ENCODE data around the gene MRPL10.

MRPL10 gene

DNA sequence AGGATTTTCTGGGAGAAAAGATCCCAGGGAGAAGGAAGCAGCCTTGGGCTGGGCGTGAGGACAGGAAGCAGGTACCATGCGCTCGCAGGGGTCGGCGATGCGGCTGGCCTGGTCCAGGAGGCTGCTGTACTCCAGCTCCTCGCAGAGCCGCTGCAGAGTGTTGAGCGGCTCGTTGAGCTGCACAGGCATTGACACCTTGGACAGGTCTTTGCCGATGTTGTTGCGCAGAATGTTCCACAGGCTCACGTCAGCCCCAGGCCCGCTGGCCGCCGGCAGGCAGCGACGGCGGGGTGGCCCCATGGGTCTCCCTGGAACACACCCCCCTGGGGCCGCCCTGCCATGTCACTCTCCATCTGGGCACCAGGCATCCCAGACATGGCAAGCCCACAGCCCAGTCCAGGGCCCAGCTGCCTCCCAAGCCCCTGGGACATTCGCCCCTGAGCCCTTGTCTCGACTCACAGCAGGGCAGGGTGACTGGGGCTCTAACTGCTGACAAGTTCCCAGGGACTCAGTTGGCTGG, 17.8 kb downstream of the MRPL10 start:
- no peak for DNase-seq (ENCODE audit: low read depth in 2 of 2)

GRCh38 chr17:47813077-47813476, 18.3 kb downstream of the MRPL10 start:
- no peak for DNase-seq (ENCODE audit: low read depth in 2 of 2)

GRCh38 chr17:47812146-47812920, 19.0 kb downstream of the MRPL10 start:
- no peak for DNase-seq (ENCODE audit: low read depth in 2 of 2)

DNA sequence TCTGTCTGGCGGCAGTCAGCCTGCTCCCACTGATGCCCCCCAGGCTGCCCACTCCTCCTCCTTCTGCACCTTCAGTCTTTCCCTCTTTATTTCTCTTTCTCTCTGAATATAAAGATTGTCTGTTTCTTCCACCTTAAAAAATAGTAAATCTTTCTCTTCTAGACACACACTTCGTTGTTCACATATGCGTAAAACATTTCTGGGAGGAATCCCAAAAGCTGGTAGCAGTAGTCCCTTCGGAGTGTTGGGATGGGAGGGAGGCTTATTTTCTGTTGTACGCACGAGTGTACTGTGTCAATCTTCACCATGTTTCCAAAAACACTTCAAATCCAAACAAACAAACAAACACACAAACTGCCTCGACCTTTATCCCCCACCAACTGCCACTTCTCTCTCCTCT, 19.6 kb downstream of the MRPL10 start:
- DNase-seq (ENCODE audit: low read depth in 2 of 2): no peak

- no peak for DNase-seq (ENCODE audit: low read depth in 2 of 2)
These were observed 20.3 kb downstream of the MRPL10 start for GRCh38 chr17:47810901-47811635.

GRCh38 chr17:47810200-47810821, 21.0 kb downstream of the MRPL10 start:
- no peak for DNase-seq (ENCODE audit: low read depth in 2 of 2)

- no peak for DNase-seq (ENCODE audit: low read depth in 2 of 2)
These were observed 22.4 kb downstream of the MRPL10 start for GRCh38 chr17:47808830-47809480.

GRCh38 chr17:47808036-47808829, 23.1 kb downstream of the MRPL10 start:
- DNase-seq (ENCODE audit: low read depth in 2 of 2): no peak

GRCh38 chr17:47807421-47807820, 23.9 kb downstream of the MRPL10 start:
- DNase-seq (ENCODE audit: low read depth in 2 of 2): no peak

DNA sequence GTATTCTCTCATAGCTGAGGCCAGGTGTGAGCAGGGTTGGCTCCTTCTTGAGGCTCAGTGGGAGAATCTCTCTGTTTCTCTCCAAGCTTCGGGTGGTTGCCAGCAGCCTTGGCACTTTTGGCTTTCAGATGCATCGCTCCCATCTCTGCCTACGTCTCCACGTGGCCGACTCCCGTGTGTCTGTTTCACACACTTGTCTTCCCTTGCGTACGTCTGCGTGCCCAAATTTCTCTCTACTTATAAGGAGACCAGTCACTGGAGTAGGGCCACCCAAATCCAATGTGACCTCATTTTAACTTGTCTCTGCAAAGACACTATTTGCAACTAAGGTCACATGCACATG, 24.5 kb downstream of the MRPL10 start:
- DNase-seq (ENCODE audit: low read depth in 2 of 2): no peak

DNA sequence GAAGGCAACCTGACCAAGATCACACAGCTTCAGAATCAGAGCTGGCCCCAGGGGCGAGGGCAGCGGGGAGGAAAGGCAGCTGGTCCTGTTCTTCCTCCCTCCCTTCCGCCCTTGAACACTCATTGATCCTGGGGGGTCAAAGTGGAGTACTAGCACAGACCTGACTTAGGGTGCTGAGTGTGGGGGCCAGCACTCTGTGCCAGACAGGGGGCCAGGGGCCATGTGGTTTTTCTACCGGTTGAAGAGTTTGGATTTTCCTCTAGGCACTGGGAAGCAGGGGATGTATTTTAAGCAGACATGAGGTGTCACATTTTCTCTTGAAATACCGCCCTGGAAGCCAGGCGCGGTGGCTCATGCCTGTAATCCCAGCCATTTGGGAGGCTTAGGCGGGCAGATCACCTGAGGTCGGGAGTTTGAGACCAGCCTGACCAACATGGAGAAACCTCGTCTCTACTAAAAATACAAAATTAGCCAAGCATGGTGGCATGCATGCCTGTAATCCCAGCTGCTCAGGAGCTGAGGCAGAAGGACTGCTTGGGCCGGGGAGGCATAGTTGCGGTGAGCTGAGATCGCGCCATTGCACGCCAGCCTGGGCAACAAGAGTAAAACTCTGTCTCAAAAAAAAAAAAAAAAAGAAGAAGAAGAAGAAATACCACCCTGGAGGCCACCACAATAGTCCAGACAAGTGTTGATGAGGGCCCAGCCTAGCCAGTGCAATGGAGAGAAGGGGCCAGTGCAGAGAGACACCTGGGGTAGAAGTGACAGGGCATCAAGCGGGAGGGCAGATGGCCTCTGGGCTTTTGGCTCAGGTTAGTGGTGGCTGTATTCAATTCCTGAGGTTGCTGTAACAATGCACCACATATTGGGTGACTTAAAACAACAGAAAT, 25.1 kb downstream of the MRPL10 start:
- DNase-seq (ENCODE audit: low read depth in 2 of 2): no peak

DNA sequence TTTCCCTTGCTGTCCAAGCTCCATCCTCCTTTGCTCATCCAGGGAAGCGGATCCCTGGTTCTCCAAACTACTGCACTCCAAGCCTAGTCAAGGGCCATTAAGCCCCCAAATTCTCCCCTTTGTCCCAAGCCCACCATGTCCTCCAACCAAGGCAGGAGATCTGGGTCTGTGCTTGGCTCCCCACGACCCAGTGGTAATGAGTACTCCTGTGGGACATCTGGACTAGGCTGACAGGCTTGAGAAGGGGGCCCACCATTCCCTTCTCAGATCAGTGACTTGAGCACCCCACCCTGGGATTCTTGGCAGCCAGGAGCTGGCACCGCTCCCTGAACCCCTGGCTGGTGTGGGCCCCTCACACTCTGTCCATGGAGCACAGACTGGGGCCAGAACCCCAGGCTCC, 26.9 kb downstream of the MRPL10 start:
- no peak for DNase-seq (ENCODE audit: low read depth in 2 of 2)

DNA sequence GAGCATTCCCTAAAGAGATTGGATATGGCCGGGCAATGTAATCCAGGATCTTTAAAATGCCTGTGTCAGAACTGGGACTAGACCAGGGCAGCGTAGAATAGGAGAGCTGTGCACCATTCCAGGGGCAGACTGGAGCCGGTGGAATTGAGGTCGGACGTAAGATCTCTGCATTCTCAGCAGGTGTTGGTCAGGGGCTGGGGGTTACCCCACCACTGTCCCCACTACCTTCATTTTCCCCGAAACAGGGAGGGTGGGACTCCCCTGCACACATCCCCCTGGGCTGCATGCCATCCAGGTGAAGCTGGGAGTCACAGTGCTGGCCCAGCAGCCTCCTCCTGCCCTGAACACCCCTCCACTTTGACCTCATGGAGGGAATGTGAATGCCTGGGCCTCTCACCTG, 27.6 kb downstream of the MRPL10 start:
- DNase-seq (ENCODE audit: low read depth in 2 of 2): no peak

DNA sequence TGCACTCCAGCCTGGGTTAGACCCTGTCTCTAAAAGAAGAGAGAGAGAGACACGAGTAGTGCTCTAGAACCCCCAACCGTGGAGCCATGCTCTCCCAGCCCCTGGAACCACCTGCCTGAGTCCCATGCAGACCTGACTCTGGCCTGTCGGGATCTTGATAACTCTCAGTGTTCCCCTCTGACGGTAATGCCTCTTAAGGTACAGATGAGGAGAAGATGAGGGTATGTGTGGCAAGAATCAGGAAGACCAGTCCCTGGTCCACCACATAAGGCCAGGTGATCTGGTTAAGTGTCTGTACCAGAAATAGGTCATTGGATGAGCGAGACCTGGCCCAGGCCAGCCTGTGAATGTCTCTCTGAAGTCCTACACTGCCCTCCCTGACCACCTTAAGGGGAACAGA, 28.1 kb downstream of the MRPL10 start:
- no peak for DNase-seq (ENCODE audit: low read depth in 2 of 2)

GRCh38 chr17:47802341-47803022, 28.9 kb downstream of the MRPL10 start:
- DNase-seq (ENCODE audit: low read depth in 2 of 2): peak; percentile 42 to 52

DNA sequence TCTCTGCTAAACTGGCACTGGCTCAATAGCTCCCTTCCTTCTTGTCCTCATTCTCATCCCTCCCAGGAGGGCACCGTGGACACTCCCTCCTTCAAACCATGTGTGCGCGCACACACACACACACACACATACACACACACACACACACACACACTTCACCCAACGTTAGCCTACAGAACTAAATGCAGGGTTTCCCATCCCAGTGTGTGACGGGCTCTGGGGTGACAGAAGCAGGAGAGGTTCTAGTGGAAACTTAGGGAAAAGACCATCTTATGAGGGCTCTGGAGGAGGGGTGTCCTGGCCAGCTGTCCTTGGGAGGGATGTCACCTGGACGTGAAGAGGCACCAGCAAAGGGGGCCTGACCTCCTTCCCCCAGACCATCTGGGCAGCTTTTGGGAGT, 29.4 kb downstream of the MRPL10 start:
- no peak for DNase-seq (ENCODE audit: low read depth in 2 of 2)

DNA sequence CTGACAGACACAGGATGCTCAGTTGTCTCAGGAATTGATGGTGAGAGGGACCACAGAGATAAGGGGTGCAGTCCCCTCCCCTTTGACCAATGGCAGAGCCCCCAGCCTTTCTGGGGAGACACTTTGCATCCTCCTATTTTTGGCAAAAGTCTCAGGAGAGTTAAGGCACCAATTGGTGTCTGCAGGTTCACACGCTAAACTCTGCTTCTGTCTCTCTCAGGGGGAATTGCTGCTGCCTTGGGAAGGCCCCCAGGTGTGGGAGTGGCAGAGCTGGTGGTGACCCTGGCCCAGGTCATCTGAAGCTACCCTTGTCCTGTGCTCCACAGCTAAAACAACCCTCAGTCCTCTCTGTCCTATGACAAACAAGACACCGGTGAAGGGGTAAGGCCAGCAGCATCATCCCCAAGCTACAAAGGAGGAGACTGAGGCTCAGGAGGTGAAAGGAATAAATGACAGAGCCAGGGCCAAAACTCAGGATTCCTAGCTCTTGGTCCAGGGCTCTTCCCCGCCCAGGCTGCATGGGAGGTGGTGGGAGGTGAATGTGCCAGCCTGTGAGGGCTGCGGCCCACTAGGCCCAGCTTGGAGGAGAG, 30.1 kb downstream of the MRPL10 start:
- DNase-seq (ENCODE audit: low read depth in 2 of 2): no peak

DNA sequence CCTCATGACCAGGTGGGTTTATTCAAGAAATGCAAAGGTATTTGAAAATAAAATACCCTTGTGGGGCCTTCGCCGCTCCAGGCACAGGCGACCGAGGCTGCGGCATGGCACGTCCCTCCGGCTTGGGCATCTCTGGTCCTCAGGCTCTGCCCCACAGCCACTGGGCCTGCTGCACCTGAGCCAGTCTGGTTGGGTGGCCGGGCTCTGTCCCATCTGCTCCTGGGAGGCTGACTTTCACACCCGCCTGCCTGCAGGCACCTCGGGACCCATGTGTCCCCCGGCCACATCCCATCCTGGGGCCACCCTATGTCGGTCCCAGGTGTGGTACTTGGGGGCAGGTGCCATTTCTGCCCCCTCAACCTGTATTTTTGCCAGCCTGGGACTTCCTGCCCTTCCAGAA, 30.7 kb downstream of the MRPL10 start:
- no peak for DNase-seq (ENCODE audit: low read depth in 2 of 2)

DNA sequence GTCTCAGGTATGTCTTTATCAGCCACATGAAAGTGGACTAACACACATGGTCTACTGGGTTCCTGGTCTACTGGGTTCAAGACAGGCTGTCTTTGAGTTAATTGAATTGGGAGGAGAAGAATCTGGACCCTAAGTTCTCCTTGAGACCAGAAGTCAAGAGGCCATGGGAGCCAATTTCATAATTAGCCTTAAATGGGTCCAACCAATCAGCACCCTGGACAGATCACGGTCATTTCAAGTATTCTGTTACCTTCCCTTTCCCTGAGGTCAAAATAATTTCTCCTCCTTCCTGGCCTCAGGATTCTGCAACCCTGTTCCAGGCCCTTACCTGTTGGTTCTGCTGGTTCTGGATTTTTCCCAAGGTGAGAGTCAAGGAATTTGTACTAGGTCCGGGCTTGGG, 33.5 kb downstream of the MRPL10 start:
- no peak for DNase-seq (ENCODE audit: low read depth in 2 of 2)
